GM21390 (cell line): ENCODE results near the gene CACNG8.

Experiments
- ATAC-seq: cut with Tn5 transposase; IDR thresholded peaks from one replicate; pipeline ENCODE4 v1.9.1; 2021; ENCODE audit not compliant: unreplicated experiment

CACNG8 gene

DNA sequence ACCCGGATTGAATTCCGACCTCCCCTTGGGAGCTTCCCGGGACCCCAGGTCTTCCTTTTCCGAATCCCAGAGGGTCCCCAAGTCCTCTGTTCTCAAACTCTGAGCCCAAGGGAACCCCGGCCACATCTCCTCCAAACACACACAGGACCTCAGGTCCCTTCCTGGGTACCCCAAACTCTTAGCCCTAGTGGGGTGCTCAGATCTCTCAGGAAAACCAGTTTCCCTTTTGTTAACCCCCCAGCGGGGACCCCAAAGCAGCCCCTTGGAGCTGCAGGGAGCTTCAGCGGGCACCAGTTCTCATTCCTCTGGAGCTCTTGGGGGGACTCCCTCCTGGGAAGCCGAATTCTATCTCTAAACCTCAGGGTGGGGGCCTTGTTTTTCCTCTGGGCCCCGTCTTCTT, 29.5 kb downstream of the CACNG8 start:
- ATAC-seq = no peak

DNA sequence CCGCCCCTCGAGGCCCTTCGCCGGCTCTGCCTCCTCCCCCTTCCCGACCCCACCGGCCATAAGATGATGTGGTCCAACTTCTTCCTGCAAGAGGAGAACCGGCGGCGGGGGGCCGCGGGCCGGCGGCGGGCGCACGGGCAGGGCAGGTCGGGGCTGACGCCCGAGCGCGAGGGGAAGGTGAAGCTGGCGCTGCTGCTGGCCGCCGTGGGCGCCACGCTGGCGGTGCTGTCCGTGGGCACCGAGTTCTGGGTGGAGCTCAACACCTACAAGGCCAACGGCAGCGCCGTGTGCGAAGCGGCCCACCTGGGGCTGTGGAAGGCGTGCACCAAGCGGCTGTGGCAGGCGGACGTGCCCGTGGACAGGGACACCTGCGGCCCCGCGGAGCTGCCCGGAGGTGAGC, 30.1 kb downstream of the CACNG8 start:
- no peak for ATAC-seq

DNA sequence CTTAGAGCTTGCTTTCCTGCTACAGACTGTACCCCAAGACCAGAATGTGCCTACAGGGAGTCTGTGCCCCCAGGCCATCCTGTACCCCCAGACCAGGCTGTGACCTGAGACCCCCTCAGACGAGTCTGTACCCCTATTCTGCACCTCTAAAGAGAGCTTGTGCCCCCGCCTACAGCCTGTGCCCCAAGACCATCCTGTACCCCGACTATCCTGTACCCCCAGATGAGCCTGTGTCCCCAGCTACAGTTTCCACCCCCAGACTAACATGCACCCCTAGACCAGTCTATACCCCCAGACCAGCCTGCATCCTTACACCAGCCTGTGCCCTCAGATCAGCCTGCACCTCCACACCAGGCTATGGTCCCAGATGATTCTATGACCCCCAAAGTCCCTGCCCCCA, 30.7 kb downstream of the CACNG8 start:
- ATAC-seq = no peak

DNA sequence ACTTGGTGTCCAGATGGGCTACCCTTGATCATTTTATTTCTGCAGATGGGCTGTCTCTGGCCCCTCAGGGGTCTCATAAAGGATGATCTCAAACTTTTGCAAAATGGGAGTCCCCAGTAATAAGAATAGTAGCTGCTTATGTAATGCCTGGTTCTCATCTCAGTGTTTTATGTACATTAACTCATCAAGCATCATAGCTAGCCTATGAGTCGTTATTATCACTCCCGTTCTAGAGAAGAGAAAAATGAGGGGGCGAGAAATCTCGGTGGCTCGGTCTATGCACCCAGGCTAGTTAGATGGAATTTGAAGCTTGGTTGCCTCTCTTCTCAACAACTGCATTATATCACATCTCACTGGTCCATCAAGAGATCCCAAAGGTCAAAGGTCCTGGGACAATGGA, 32.1 kb downstream of the CACNG8 start:
- ATAC-seq = no peak

DNA sequence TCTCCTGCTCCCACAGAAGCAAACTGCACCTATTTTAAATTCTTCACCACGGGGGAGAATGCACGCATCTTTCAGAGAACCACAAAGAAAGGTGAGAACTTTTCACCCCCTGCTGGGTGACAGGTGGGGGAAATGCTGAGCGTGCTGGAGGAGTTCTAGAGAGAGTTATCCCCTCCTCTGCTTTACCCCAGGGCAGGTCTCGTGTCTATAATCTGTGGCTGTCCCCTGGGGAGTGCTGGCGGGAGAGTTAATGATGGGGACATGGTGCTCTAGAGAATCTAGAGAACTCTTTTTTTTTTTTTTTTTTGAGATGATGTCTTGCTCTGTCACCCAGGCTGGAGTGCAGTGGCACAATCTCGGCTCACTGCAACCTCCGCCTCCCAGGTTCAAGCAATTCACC, 35.5 kb downstream of the CACNG8 start:
- no peak for ATAC-seq

DNA sequence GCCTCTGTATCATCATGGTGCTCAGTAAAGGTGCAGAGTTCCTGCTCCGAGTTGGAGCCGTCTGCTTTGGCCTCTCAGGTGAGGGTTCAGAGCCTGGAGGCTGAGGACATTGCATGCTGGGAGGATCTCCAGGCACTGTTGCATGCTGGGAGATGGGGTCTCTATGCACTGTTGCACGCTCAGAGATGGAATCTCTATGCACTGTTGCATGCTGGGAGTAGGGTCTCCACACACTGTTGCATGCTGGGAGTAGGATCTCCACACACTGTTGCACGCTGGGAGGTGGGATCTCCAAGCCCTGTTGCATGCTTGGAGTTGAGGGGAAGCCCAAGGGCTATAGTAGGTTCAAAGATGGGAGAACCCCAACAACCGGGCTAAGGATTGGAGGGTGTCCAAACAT, 37.0 kb downstream of the CACNG8 start:
- ATAC-seq = no peak

DNA sequence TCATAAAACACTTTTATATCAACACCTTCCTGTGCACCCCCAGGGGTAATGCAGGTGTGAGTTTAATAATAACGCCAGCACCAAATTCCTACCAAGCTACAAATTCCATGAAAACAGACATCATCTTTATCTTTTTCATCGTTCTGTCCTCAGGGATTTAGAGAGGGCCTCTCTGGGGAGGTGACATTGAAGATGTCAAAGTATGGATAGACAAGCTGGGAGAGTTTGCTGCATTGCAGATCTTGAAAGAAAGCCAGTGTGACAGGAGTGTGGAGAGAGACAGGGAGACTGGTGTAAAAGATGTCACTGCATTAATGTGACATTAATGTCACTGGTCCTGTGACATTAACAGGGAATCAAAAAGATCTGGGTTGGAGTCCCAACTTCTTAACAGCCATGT, 38.8 kb downstream of the CACNG8 start:
- no peak for ATAC-seq

DNA sequence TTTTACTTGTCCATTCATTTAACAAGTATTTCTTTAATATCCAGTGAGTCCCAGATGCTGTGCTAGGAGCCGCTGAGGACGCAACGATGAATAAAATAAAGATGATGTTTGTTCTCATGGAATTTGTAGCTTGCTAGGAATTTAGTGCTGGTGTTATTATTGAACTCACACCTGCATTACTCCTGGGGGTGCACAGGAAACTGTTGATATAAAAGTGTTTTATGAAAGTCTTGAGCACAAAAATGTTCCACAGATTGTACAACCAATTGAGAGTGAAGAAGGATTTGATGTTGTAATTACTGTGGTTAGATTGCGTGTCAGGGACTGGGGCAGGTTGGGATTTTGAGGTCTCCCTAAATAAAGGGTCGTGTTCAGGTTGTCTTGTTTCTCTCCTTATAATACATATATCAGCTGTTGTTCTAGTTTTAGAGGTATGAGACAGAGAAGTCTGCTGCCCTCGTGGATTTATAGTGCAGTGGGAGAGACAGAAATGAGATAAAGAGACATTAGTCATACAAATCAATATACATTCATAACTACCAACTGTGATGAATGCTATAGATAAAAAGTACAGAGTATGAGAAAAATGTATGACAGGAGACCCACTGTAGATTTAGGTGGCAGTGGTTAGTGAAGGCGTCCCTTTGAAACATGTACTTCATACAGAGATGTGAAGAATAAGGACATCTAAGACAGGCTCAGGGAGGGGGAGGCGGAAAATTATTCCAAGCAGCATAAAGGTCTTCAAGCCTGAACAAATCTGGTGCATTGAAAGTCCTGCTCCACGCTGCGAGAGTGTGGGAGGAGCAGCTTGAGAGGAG, 40.0 kb downstream of the CACNG8 start:
- no peak for ATAC-seq

DNA sequence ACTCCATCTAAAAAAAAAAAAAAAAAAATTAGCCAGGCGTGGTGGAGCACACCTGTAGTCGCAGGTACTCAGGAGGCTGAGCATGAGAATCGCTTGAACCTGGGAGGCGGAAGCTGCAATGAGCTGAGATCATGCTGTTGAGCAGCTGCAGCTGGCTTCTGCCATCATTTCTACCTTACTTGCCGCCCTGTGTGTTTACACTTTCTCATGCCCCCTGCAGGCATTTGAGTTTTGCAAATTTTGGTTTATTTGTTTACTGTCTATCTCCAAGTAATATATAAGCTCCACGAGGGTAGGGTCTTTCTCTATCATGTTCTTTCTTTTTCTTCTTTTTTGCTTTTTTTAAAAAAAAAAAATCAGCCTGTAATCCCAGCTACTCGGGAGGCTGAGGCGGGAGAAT, 46.7 kb downstream of the CACNG8 start:
- ATAC-seq = no peak

DNA sequence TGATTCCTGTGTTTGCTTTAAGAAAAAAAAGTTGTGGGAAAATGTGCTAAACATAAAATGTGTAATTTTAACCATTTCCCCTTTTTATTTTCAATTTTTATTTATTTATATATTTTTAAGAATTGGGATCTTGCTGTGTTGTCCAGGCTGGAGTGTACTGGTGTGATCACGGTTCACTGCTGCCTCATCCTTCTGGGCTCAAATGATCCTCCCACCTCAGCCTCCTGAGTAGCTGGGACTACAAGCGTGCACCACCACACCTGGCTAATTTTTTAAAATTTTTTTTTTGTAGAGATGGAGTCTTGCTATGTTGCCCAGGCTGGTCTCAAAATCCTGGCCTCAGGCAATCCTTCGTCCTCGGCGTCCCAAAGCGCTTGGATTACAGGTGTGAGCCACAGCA, 47.7 kb downstream of the CACNG8 start:
- ATAC-seq = no peak

DNA sequence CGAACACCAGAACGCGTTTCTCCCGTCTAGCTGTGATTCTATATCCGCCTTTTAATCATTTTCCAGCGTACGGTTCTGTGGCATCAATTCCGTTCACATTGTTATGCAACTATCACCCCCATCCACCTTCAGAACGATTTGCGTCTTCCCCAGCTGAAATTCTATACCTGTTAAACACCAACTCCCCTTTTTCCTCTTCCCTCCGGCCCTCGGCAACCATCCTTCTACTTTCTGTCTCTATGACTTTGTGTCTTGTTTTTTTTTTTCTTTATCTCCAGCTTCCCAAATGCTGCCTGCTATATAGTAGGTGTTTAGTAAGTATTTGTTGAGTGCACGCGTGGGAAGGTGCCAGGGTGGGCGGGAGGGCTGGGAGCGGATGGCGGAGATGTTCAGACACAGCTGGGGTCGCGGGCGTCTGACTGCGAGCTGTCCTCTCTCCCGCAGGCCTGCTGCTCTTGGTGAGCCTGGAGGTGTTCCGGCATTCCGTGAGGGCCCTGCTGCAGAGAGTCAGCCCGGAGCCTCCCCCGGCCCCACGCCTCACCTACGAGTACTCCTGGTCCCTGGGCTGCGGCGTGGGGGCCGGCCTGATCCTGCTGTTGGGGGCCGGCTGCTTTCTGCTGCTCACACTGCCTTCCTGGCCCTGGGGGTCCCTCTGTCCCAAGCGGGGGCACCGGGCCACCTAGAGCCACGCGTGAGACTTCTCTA, 48.9 kb downstream of the CACNG8 start:
- ATAC-seq = no peak

DNA sequence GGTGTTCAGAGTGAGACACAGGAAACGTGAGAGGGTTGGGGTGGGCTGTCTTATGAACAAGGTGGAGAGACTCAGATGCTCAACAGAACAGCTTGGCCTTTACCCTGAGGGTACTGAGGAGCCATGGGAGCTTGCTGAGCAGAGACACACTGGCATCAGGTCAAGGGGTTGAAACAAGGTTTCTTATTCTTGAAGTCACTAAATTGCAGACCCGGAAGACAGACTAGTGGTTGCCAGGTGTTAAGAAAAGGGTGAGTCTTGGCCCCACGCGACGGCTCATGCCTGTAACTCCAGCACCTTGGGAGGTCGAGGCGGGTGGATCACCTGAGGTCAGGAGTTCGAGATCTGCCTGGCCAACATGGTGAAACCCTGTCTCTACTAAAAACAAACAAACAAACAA, 51.1 kb downstream of the CACNG8 start:
- ATAC-seq = no peak

DNA sequence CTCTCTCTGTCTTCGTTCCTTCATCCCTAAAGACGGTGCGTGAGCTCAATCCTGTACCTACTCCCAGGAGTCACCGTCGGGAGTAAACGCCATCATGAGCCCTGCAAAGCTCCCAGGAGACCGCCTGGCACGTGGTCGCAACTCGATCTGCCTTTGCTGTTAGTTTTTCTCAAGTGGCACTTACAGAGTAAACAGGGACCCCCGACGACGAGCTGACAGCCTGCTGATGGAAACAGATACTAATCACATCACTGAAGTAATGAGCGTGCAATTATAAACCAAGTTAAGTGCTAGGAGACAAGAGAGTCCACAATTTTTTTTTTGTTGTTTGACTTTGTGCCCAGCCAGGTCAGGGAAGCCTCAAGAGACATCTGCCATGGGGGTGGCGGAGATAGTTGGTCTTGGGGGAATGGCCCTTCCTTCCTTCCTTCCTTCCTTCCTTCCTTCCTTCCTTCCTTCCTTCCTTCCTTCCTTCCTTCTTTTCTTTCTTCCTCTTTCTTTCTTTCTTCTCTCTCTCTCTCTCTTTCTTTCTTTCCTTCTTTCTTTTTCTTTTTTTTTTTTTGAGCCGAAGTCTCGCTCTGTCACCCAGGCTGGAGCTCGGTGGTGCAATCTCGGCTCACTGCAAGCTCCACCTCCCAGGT, 52.3 kb downstream of the CACNG8 start:
- ATAC-seq = no peak

DNA sequence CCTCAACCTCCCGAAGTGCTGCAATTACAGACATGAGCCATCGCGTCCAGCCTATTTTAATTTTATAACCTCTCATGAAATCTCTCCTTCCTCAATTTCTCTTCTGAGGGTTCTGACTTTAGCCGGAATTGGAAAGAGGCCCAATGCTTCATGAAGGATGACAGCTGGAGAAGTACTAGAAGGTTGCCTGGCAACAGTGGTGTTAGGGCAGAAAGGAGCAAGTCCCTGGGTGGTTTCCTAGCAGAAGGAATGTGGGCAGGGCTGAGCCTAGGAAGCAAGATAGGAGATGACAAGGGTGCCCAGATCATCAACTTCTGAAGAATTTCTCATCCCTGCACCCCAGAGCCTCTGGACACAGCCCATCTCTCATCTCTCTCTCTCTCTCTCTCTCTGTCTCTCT, 54.5 kb downstream of the CACNG8 start:
- no peak for ATAC-seq

DNA sequence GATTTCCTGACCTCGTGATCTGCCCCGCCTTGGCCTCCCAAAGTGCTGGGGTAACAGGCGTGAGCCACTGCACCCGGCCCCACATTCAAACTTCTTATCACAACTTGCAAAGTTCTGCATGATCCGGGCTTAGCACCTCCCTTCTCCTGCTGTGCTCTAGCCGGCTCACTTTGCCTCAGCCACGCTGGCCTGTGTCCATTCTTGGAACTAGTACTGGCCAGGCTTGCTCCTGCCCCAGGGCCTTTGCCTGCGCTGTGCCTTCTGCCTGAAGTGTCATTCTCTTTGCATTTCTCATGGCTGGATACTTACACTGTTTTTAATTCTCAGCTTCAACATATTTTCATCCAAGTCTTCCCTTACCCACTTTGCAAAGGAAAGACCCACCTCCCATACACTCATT, 58.6 kb downstream of the CACNG8 start:
- no peak for ATAC-seq

DNA sequence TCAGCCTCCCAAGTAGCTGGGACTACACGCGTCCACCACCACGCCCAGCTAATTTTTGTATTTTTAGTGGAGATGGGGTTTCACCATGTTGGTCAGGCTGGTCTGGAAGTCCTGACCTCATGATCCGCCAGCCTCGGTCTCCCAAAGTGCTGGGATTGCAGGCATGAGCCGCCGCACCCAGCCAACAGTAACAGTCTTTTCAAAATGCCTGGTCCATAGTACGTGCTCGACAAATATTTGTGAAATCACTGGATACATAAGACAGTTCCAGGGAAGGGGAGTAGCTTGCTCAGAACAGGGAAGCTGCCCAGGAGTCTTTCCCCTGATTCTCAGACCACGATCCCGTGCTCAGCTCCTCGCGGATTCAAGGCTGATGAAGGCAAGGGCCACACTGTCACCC, 59.2 kb downstream of the CACNG8 start:
- ATAC-seq = no peak

DNA sequence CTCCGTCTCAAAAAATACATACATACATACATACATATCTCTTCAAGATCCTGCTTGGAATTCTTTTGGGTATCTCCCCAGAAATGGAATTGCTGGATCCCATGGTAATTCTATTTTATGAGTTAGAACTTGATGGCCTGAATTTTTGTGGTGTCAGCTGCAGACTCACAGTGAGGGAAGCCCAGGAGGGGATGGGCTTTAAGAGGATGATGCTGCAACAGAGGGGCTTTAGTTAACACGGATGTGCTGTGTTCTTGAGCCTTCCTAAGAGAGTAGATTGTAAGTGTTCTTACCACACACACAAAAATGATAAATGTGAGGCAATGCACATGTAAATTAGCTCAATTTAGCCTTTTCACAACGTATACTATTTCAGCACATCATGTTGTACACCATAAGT, 60.5 kb downstream of the CACNG8 start:
- no peak for ATAC-seq

DNA sequence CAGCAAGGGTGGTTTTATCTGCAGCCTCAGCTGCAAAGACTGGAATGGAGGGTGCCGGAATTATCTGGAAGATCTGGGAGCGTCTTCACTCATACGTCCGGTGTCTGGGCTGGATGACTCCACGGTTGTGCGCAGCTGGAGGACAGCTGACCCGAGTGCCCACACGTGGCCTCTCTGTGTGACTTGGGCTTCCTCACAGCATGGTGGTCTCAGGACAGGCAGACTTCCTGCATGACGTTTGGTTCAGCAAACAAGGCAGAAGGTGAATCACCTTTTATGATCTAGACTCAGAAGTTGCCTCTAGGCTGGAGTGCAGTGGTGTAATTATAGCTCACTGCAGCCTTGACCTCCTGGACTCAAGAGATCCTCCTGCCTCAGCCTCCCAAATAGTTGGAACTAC, 61.9 kb downstream of the CACNG8 start:
- ATAC-seq = no peak

DNA sequence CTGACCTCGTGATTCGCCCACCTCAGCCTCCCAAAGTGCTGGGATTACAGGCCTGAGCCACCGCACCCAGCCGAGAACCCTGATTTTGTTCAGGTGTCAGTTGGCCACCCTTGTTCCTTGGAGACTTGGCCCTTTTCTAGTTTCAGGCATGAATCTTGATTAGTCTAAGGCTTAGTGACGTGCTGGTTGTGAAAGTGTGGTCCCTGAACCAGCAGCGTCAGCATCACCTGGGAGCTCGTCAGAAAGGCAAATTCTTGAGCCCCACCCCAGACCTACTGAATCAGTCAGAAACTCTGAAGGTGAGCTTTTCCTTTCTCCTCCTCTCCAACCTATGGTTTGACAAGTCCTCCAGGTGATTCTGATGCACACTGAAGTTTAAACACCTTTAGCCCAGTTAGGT, 63.9 kb downstream of the CACNG8 start:
- no peak for ATAC-seq

DNA sequence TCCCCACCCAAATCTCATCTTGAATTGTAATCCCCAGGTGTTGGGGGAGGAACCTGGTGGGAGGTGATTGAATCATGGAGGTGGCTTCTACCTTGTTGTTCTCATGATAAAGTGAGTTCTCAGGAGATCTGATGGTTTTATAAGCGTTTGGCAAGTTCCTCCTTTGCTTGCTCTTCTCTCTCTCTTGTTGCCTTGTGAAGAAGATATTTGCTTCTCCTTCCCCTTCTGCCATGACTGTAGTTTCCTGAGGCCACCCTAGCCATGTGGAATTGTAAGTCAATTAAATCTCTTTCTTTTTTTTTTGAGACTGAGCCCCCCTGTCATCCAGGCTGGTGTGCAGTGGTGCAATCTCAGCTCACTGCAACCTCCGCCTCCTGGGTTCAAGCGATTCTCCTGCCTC, 66.6 kb downstream of the CACNG8 start:
- ATAC-seq = no peak

DNA sequence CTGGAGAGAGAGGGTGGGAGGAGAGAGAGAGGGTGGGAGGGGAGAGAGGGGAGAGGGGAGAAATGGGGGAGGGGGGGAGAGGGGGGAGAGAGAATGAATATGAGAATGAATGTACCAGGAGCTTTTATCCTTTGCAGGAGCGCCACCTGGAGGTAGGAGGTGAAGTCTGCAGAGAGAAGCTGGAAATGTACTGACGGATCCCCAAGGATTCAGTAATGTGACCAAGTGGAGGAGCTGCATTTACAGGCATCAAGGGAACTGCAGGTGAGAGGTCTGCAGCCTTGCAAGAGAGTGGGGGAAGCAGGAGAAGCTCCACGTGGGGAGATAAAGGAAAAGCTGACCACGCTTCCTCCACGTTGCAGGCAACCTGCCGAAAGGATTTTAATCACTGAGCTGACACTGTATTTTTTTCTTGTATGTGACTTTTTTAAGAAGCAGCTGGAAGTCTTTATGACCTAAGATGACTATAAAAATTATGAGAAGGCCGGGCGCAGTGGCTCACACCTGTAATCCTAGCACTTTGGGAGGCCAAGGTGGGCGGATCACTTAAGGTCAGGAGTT, 67.3 kb downstream of the CACNG8 start:
- no peak for ATAC-seq
